Retinal pigment epithelial cell (primary cell): ENCODE data around the gene LAMA5.

Source experiments
- DNase-seq: peaks from one replicate; pipeline ENCODE4 v3.0.0-alpha.2; 2010; ENCODE audit warnings: low read depth
- H3K4me3 ChIP-seq: 2 replicates; pipeline ENCODE4 v1.5.1; 2011; ENCODE audit warnings: mild to moderate bottlenecking, low read length, control low read depth, moderate library complexity
- CTCF ChIP-seq: conservative IDR thresholded peaks from 2 replicates; pipeline ENCODE4 v1.5.1; 2011; ENCODE audit warnings: low read depth, low read length, control low read depth, inconsistent platforms

The LAMA5 gene

GRCh38 chr20:62286493-62287064 is 80.5 kb downstream of the LAMA5 start:
- DNase-seq: no peak
- no peak overlapping the region for H3K4me3 ChIP-seq
- no peak for TF ChIP-seq CTCF

DNA sequence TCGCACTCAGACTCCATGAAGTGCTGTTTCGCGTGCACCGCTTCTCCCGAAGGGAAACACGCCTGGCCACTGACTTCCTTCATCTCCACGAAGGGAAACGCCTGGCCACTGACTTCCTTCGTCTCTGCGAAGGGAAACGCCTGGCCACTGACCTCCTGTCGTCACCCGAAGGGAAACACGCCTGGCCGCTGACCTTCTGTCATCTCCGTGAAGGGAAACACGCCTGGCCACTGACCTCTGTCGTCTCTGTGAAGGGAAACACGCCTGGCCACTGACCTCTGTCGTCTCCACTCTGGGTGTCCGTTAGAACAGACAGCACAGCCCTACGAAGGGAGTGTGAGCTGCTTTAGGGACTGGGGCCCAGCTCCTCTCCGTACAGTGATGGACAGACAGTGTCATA is 81.4 kb downstream of the LAMA5 start:
- DNase-seq: no peak
- no peak for TF ChIP-seq CTCF
- no peak overlapping the region for H3K4me3 ChIP-seq

- no peak overlapping the region for H3K4me3 ChIP-seq
- DNase-seq: no peak
- TF ChIP-seq CTCF: no peak
Observed at GRCh38 chr20:62285151-62285550, 82.0 kb downstream of the LAMA5 start.

DNA sequence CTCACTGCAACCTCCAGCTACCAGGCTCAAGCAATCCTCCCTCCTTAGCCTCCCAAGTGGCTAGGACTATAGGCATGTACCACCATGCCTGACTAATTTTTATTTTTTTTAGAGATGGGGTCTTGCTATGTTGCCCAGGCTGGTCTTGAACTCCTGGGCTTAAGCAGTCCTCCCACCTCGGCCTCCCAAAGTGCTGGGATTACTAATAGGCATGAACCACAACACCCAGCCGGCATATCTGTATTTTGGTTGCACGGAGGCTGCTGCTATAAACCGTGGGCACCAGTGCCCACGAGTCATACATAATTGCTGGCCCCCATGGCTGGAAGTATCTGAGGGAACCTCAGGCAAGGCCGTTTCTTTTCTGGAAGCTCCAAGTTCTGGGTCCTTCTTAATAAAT is 82.7 kb downstream of the LAMA5 start:
- no peak overlapping the region for H3K4me3 ChIP-seq
- DNase-seq: no peak
- no peak for TF ChIP-seq CTCF

- DNase-seq: no peak
- no peak for TF ChIP-seq CTCF
- no peak overlapping the region for H3K4me3 ChIP-seq
Observed at GRCh38 chr20:62282877-62283503, 84.1 kb downstream of the LAMA5 start.

DNA sequence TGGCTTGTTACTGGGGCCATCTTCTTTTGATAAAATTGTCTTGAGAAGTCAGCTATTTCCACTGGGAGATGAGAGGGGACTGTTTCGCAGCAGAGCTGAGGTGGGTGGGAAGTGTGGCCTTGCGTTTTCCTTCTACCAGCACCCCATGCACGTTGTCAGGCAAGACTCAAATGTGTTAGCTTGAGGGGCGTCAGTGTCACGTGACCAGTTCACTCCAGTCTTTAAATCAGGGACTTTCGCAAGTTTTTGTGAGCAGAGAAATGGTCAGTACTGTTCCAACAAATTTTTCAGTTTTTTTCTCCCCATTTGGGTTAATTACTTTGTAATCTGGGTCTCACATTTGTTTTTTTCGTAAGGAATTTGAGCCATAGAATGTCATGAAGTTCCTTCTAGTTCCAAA is 85.0 kb downstream of the LAMA5 start:
- DNase-seq: no peak
- H3K4me3 ChIP-seq: no peak overlapping the region
- TF ChIP-seq CTCF: no peak
